Osteoblast (primary cell): ENCODE results near the gene TMEM213. TPM values are rescaled to one million over a fixed set of nuclear protein-coding genes. Genes with fewer than 3 reads are reported as not detected.

Experiments
- DNase-seq: peaks from one replicate; pipeline ENCODE4 v3.0.0; 2011; ENCODE audit warnings: low spot score, mixed read lengths; ENCODE audit not compliant: insufficient read length; ENCODE audit errors: missing footprints
- H2AFZ ChIP-seq: 2 replicates; pipeline ENCODE4 v1.6.0; 2011; ENCODE audit warnings: mild to moderate bottlenecking, low read length
- H3K27ac ChIP-seq: 2 replicates; pipeline ENCODE4 v1.5.1; 2011; ENCODE audit warnings: mild to moderate bottlenecking, low read depth, low read length, moderate library complexity
- H3K27me3 ChIP-seq: 2 replicates; pipeline ENCODE4 v1.6.0; 2012; ENCODE audit warnings: mild to moderate bottlenecking, control low read depth, inconsistent platforms, low read length, moderate library complexity; ENCODE audit not compliant: insufficient read depth
- H3K36me3 ChIP-seq: 2 replicates; pipeline ENCODE4 v1.5.1; 2011; ENCODE audit warnings: mild to moderate bottlenecking, low read length, control low read depth, moderate library complexity; ENCODE audit not compliant: insufficient read depth
- H3K4me1 ChIP-seq: 2 replicates; pipeline ENCODE4 v1.5.1; 2011; ENCODE audit warnings: mild to moderate bottlenecking, low read length, control low read depth, moderate library complexity; ENCODE audit not compliant: insufficient read depth
- H3K4me2 ChIP-seq: 2 replicates; pipeline ENCODE4 v1.6.0; 2011; ENCODE audit warnings: mild to moderate bottlenecking, low read length; ENCODE audit not compliant: insufficient read depth
- H3K4me3 ChIP-seq: fragments of 200-600 bp; sonication (generic); 3 replicates; pipeline ENCODE4 v1.5.1; 2012; ENCODE audit warnings: mild to moderate bottlenecking, low read length, inconsistent platforms; ENCODE audit not compliant: insufficient read depth
- H3K79me2 ChIP-seq: 2 replicates; pipeline ENCODE4 v1.6.0; 2012; ENCODE audit warnings: mild to moderate bottlenecking, low read length, control low read depth, inconsistent platforms; ENCODE audit not compliant: insufficient read depth
- H3K9me3 ChIP-seq: 2 replicates; pipeline ENCODE4 v1.5.1; 2011; ENCODE audit warnings: low read depth, low read length, control low read depth
- H4K20me1 ChIP-seq: 2 replicates; pipeline ENCODE4 v1.6.0; 2012; ENCODE audit warnings: mild to moderate bottlenecking, low read length, control low read depth; ENCODE audit not compliant: insufficient read depth
- CTCF ChIP-seq: IDR thresholded peaks from 2 replicates; pipeline ENCODE4 v1.5.1; 2011; ENCODE audit warnings: mild to moderate bottlenecking, low read depth, low read length, moderate library complexity; ENCODE audit errors: extremely low read depth
- total RNA-seq: library from RNA; depleted of rRNA; stranded (reverse); fragments of >200 nt; gene quantifications from 2 replicates; pipeline ENCODE4 v1.2.3, GENCODE V29; 2012

Gene TMEM213
- total RNA-seq, 1 donor, result not detected

- no peak overlapping the region for H3K27ac ChIP-seq
- no peaks in the 10 kb centered on the region for H3K36me3 ChIP-seq
- H2AFZ ChIP-seq, result no peak overlapping the region
- DNase-seq, result no peak
- H3K4me2 ChIP-seq, result no peak overlapping the region
- no peaks in the 10 kb centered on the region for H3K79me2 ChIP-seq
- H3K4me1 ChIP-seq, result no peaks in the 10 kb centered on the region
- H4K20me1 ChIP-seq, result no peaks in the 10 kb centered on the region
- H3K4me3 ChIP-seq, result no peak overlapping the region
- no peak for TF ChIP-seq CTCF
- no peaks in the 10 kb centered on the region for H3K9me3 ChIP-seq
- no peaks in the 10 kb centered on the region for H3K27me3 ChIP-seq
These were observed 46.8 kb upstream of the TMEM213 start for GRCh38 chr7:138750901-138751464.

GRCh38 chr7:138752518-138753149, 45.2 kb upstream of the TMEM213 start:
- Histone ChIP-seq H3K27ac (no peak overlapping the region), H3K36me3 (no peaks in the 10 kb centered on the region), H3K9me3 (no peaks in the 10 kb centered on the region), H2AFZ (no peak overlapping the region), H4K20me1 (no peaks in the 10 kb centered on the region), H3K79me2 (no peaks in the 10 kb centered on the region), H3K4me3 (no peak overlapping the region), H3K27me3 (no peaks in the 10 kb centered on the region), H3K4me2 (no peak overlapping the region), H3K4me1 (no peaks in the 10 kb centered on the region)
- TF ChIP-seq CTCF, result no peak
- DNase-seq, result no peak

- no peak for TF ChIP-seq CTCF
- no peak overlapping the region for H3K4me2 ChIP-seq
- DNase-seq, result no peak
- H3K27me3 ChIP-seq, result no peaks in the 10 kb centered on the region
- no peaks in the 10 kb centered on the region for H3K36me3 ChIP-seq
- no peaks in the 10 kb centered on the region for H3K9me3 ChIP-seq
- no peaks in the 10 kb centered on the region for H3K4me1 ChIP-seq
- H3K79me2 ChIP-seq, result no peaks in the 10 kb centered on the region
- H3K4me3 ChIP-seq, result no peak overlapping the region
- H2AFZ ChIP-seq, result no peak overlapping the region
- H3K27ac ChIP-seq, result no peak overlapping the region
- H4K20me1 ChIP-seq, result no peaks in the 10 kb centered on the region
These were observed 44.7 kb upstream of the TMEM213 start for GRCh38 chr7:138753150-138753518.

GRCh38 chr7:138753610-138754009, 44.2 kb upstream of the TMEM213 start:
- Histone ChIP-seq H3K4me3 (no peak overlapping the region), H3K36me3 (no peaks in the 10 kb centered on the region), H3K9me3 (no peaks in the 10 kb centered on the region), H3K4me1 (no peaks in the 10 kb centered on the region), H3K79me2 (no peaks in the 10 kb centered on the region), H3K27me3 (no peaks in the 10 kb centered on the region), H3K4me2 (no peak overlapping the region), H3K27ac (no peak overlapping the region), H4K20me1 (no peaks in the 10 kb centered on the region), H2AFZ (no peak overlapping the region)
- DNase-seq, result no peak
- TF ChIP-seq CTCF, result no peak
